Endothelial cell of umbilical vein (primary cell): ENCODE data around the gene CRYL1. TPM values are rescaled to one million over a fixed set of nuclear protein-coding genes. Genes with fewer than 3 reads are reported as not detected.
A peak's percentile ranks its signal among the peaks of the same experiment; 100 is the strongest.

ENCODE experiments used
- BruUV-seq: library from RNA; stranded (reverse); fragments of 400-500 nt; replicated peaks from 2 replicates; lab custom pipeline; 2021; lab: Mats Ljungman, UMichigan
- CTCF ChIA-PET: fragments of 300-600, 350-600 bp; sonication (Branson Sonifier 250); formaldehyde crosslinking; loops from one replicate; lab custom pipeline; 2021; ENCODE audit warnings: antibody characterized with exemption, inconsistent platforms; lab: Charles Lee
- POLR2A ChIA-PET: fragments of 300-600, 350-600 bp; sonication (Branson Sonifier 250); formaldehyde crosslinking; loops from one replicate; lab custom pipeline; 2021; ENCODE audit warnings: antibody characterized with exemption, inconsistent platforms; lab: Charles Lee
- DNase-seq: peaks from one replicate; pipeline ENCODE4 v3.0.0-alpha.2; 2011; ENCODE audit warnings: low read depth, low spot score
- FAIRE-seq: peaks from 2 replicates; lab custom pipeline; 2011; peaks lifted over from hg19 to GRCh38; lab: Jason Lieb, UNC
- H2AFZ ChIP-seq: 2 replicates; pipeline ENCODE4 v1.6.0; 2012; ENCODE audit warnings: low read depth, low read length, control low read depth, inconsistent platforms
- H3K27ac ChIP-seq: 2 replicates; pipeline ENCODE4 v1.5.1; 2011; ENCODE audit warnings: low read depth, mild to moderate bottlenecking, control low read depth, low read length, moderate library complexity; ENCODE audit not compliant: insufficient read depth
- H3K27me3 ChIP-seq, 2 experiments: 2 replicates each; pipeline versions ENCODE4 v1.6.0 to v1.6.1; 2011; ENCODE audit warnings: low read length in 2 of 2, mixed read lengths in 1 of 2; ENCODE audit not compliant: control insufficient read depth in 2 of 2, insufficient read depth in 2 of 2
- H3K36me3 ChIP-seq, 2 experiments: 2 replicates in 1 of 2; 3 replicates in 1 of 2; pipeline ENCODE4 v1.5.1; 2011; ENCODE audit warnings: low read length in 2 of 2, mild to moderate bottlenecking in 1 of 2, moderate library complexity in 1 of 2; ENCODE audit not compliant: control insufficient read depth in 2 of 2, insufficient read depth in 2 of 2; ENCODE audit errors: extremely low read depth in 1 of 2
- H3K4me1 ChIP-seq: 3 replicates; pipeline ENCODE4 v1.5.1; 2011; ENCODE audit warnings: mild to moderate bottlenecking, low read length; ENCODE audit not compliant: control insufficient read depth, insufficient read depth; ENCODE audit errors: extremely low read depth
- H3K4me2 ChIP-seq: 2 replicates; pipeline ENCODE4 v1.6.1; 2011; ENCODE audit warnings: low read length, control low read depth, mixed read lengths; ENCODE audit not compliant: insufficient read depth
- H3K4me3 ChIP-seq, 3 experiments: fragments of 200-600 bp in 1 of 3; sonication (generic), shearing (Covaris generic) in 1 of 3; replicated peaks in 1 of 3; 2 replicates each; pipeline ENCODE4 v1.5.1; 2011 to 2016; ENCODE audit warnings: control low read depth in 3 of 3, low read length in 3 of 3, mild to moderate bottlenecking in 2 of 3, inconsistent platforms in 1 of 3, low read depth in 1 of 3, moderate library complexity in 1 of 3; ENCODE audit not compliant: insufficient read depth in 1 of 3
- H3K79me2 ChIP-seq: 2 replicates; pipeline ENCODE4 v1.6.0; 2012; ENCODE audit warnings: low read length, inconsistent platforms; ENCODE audit not compliant: control insufficient read depth, insufficient read depth
- H3K9ac ChIP-seq: replicated peaks from 2 replicates; pipeline ENCODE3; 2011; ENCODE audit warnings: low read length, control low read depth; ENCODE audit not compliant: insufficient read depth; ENCODE audit errors: extremely low read depth
- H3K9me1 ChIP-seq: replicated peaks from 3 replicates; pipeline ENCODE4 v1.6.0; 2011; ENCODE audit warnings: mild to moderate bottlenecking, low read length; ENCODE audit not compliant: control insufficient read depth, insufficient read depth; ENCODE audit errors: extremely low read depth
- H3K9me3 ChIP-seq: replicated peaks from 2 replicates; pipeline ENCODE4 v1.5.1; 2012; ENCODE audit warnings: low read length, inconsistent platforms; ENCODE audit not compliant: control insufficient read depth, insufficient read depth
- H4K20me1 ChIP-seq: replicated peaks from 2 replicates; pipeline ENCODE3; 2011; ENCODE audit warnings: mild to moderate bottlenecking, low read length; ENCODE audit not compliant: control insufficient read depth, insufficient read depth; ENCODE audit errors: extremely low read depth
- CTCF ChIP-seq, 2 donors: IDR thresholded peaks; 1 replicate in 1 of 2; 2 replicates in 1 of 2; pipeline ENCODE4 v1.5.1; 2011; ENCODE audit warnings: low read length in 2 of 2, mild to moderate bottlenecking in 2 of 2, moderate library complexity in 2 of 2, control low read depth in 1 of 2, inconsistent platforms in 1 of 2, low read depth in 1 of 2; ENCODE audit not compliant: insufficient read depth in 1 of 2; ENCODE audit errors: extremely low read depth in 1 of 2
- EZH2 ChIP-seq: IDR thresholded peaks from 2 replicates; pipeline ENCODE4 v1.6.1; 2012; ENCODE audit warnings: borderline replicate concordance, low read depth, mild to moderate bottlenecking, moderate library complexity, low read length, inconsistent platforms; ENCODE audit not compliant: severe bottlenecking
- FOS ChIP-seq: IDR thresholded peaks from 2 replicates; pipeline ENCODE4 v1.6.1; 2011; ENCODE audit warnings: mild to moderate bottlenecking, low read length, moderate library complexity, borderline replicate concordance; ENCODE audit not compliant: insufficient read depth
- GATA2 ChIP-seq: IDR thresholded peaks from 2 replicates; pipeline ENCODE4 v1.7.0; 2011; ENCODE audit warnings: low read depth, mild to moderate bottlenecking, moderate library complexity, mixed read lengths, low read length; ENCODE audit not compliant: insufficient read length, insufficient read depth
- JUN ChIP-seq: IDR thresholded peaks from 2 replicates; pipeline ENCODE4 v1.6.1; 2011; ENCODE audit warnings: borderline replicate concordance, low read depth; ENCODE audit not compliant: insufficient read length, insufficient read depth
- MAX ChIP-seq: IDR thresholded peaks from 2 replicates; pipeline ENCODE4 v1.6.1; 2011; ENCODE audit not compliant: insufficient read depth, insufficient read length
- MYC ChIP-seq: IDR thresholded peaks from one replicate; pipeline ENCODE4 v1.6.1; 2011; ENCODE audit warnings: mild to moderate bottlenecking, low read depth, low read length
- POLR2A ChIP-seq: IDR thresholded peaks from 2 replicates; pipeline ENCODE4 v1.6.1; 2012; ENCODE audit warnings: low read depth, mild to moderate bottlenecking, control low read depth, low read length
- POLR2AphosphoS5 ChIP-seq: IDR thresholded peaks from 2 replicates; pipeline ENCODE4 v1.6.1; 2012; ENCODE audit warnings: low read depth, mild to moderate bottlenecking, control low read depth, low read length, moderate library complexity; ENCODE audit not compliant: insufficient read depth
- dilution Hi-C: fragments of 300-500 bp; cut with MboI; formaldehyde crosslinking; loops from one replicate; pipeline ENCODE4 v1.15.0; 2019; ENCODE audit warnings: low sequenced_read_pairs; ENCODE audit not compliant: extremely low pct_ligation_motif_present
- intact Hi-C: fragments of 100-400 bp; cut with micrococcal nuclease; formaldehyde crosslinking; loops from one replicate; pipeline ENCODE4 v1.10.0; 2022
- polyA plus RNA-seq, 4 experiments: library from polyadenylated mRNA; depleted of rRNA in 3 of 4; stranded (reverse) in 3 of 4; unstranded in 1 of 4; fragments of >200 nt; gene quantifications; 2 replicates each; pipeline versions ENCODE4 v1.2.1 to v1.2.3, GENCODE V29; 2011 to 2012; ENCODE audit warnings: missing spikeins in 1 of 4
- total RNA-seq: library from RNA; stranded (reverse); gene quantifications from 2 replicates; pipeline ENCODE4 v1.2.3, GENCODE V29; 2021

CRYL1 gene
- total and polyA plus RNA-seq, 2 donors (not counting 3 experiments of a cell fraction or from before 2014, with no cell fraction given) = 13.9 to 39.0 TPM

DNA sequence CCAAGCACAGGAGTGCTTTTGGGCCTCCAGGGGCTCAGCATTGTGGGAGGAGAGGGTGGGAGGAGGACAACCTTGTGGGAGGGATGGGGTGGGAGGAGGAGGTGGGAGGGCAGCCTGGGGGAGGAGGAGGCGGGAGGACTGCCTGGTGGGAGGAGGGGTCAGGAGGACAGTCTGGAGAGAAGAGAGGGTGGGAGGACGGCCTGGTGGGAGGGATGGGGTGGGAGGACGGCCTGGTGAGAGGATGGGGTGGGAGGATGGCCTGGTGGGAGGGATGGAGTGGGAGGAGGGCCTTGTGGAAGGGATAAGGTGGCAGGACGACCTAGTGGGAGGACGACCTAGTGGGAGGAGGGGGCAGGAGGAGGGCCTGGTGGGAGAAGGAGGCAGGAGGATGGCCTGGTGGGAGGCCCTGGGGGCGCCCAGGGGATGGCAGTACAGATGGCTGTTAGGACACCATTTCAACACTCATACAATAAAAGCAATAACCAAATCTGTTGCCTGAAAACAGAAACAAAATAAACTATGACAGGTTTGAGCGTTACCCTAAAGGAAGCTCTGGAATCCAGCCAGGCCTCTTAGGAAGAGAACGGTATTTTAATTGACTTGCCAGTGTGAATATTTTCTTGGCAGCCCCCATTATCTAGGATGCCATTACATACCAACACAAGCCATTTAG lies 63.7 kb downstream of the CRYL1 start:
- intact Hi-C loops (no loop called here), dilution Hi-C loops (no loop called here)
- Histone ChIP-seq H3K27ac (no peak overlapping the region), H3K36me3 (no peaks in the 10 kb centered on the region), H3K4me3 (no peak overlapping the region), H4K20me1 (no peaks in the 10 kb centered on the region), H3K4me1 (no peaks in the 10 kb centered on the region), H3K9me1 (no peaks in the 10 kb centered on the region), H3K9me3 (no peaks in the 10 kb centered on the region), H3K27me3 (no peaks in the 10 kb centered on the region), H2AFZ (no peak overlapping the region), H3K4me2 (no peak overlapping the region), H3K9ac (no peak overlapping the region), H3K79me2 (no peaks in the 10 kb centered on the region)
- peak; percentile 46 for DNase-seq
- ChIA-PET CTCF (no interaction called here), POLR2A (no interaction called here)
- FAIRE-seq = no peak
- TF ChIP-seq JUN (no peak), FOS (no peak), POLR2A (no peak), EZH2 (no peak), CTCF (IDR thresholded peaks at IDR 0.05; ENCODE audit: extremely low read depth in 1 of 2, insufficient read depth in 1 of 2, low read depth in 1 of 2, low read length in 2 of 2) (no peak)
- BruUV-seq = no TSS peak

DNA sequence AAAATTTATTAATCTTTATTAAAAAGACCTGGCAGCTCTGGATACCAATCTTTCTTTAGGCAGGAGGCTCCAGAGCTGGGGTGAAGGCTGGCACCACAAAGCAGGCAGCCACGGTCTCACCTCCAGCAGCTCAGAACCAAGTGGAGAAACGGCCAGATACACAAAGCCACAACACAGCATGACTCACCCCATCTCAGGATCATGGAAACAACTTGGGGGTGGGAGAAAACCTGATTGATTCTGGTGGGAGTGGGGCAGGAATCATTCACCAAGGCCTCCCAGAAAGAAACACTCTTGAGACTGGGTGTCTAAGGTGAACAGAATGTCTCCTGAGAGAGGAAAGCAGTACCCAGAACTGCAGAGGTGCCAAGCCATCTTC lies 64.2 kb downstream of the CRYL1 start:
- no peak overlapping the region for H3K4me2 ChIP-seq
- H3K27me3 ChIP-seq = no peaks in the 10 kb centered on the region
- FAIRE-seq = no peak
- TF ChIP-seq POLR2A (no peak), JUN (no peak), POLR2AphosphoS5 (no peak), EZH2 (no peak), FOS (no peak), CTCF (IDR thresholded peaks at IDR 0.05; ENCODE audit: extremely low read depth in 1 of 2, insufficient read depth in 1 of 2, low read depth in 1 of 2, low read length in 2 of 2) (no peak), MYC (no peak), MAX (no peak), GATA2 (no peak)
- peak; percentile 6 for DNase-seq
- H3K4me3 ChIP-seq = no peak overlapping the region
- no peaks in the 10 kb centered on the region for H3K9me3 ChIP-seq
- H3K79me2 ChIP-seq = no peaks in the 10 kb centered on the region
- CTCF ChIA-PET = no interaction called here
- no peak overlapping the region for H3K27ac ChIP-seq
- no peaks in the 10 kb centered on the region for H4K20me1 ChIP-seq
- H3K4me1 ChIP-seq = no peaks in the 10 kb centered on the region
- POLR2A ChIA-PET = no interaction called here
- no peak overlapping the region for H3K9ac ChIP-seq
- no peaks in the 10 kb centered on the region for H3K9me1 ChIP-seq
- intact Hi-C loops = no loop called here
- BruUV-seq = no TSS peak
- no peaks in the 10 kb centered on the region for H3K36me3 ChIP-seq
- no peak overlapping the region for H2AFZ ChIP-seq
- dilution Hi-C loops = no loop called here
